DMS79 (cell line): Measurements from ENCODE around the gene FXYD1.
"Not testable (repeated sequence)": the region's sequence is repeated elsewhere in the genome, so short reads cannot be mapped to it uniquely, and the experiment has no call there.

Experiments
- DNase-seq: peaks from one replicate; lab custom pipeline; 2025; lab: John Stamatoyannopoulos, UW

Gene FXYD1

GRCh38 chr19:35143231-35143715 is 4.6 kb downstream of the FXYD1 start, which contains the start of gene FXYD7:
FXYD7 (plus strand) TSS chr19:35143255; CDS start chr19:35143334, 79 bp downstream.
- DNase-seq: no peak

- no peak for DNase-seq
Observed at GRCh38 chr19:35143818-35144217, 5.2 kb downstream of the FXYD1 start.

DNA sequence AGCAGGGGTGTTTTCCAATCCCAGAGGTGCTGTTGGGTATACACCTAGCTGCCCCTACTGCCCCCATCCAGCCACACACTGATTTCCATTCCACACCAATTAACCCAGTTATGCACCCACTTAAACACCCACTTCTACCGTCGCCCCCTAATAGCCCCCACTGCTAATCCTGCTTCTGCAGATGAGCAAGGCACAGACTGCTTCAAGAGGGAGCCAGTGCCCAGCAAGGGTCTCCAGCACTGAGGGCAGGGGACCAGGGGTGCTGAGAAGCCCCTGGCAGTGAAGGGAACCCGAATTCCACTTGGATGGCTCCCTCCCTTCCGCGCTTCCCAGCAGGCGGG is 5.6 kb downstream of the FXYD1 start:
- DNase-seq: no peak

- DNase-seq: peak; percentile 36
Observed at GRCh38 chr19:35144600-35145436, 6.2 kb downstream of the FXYD1 start.

DNA sequence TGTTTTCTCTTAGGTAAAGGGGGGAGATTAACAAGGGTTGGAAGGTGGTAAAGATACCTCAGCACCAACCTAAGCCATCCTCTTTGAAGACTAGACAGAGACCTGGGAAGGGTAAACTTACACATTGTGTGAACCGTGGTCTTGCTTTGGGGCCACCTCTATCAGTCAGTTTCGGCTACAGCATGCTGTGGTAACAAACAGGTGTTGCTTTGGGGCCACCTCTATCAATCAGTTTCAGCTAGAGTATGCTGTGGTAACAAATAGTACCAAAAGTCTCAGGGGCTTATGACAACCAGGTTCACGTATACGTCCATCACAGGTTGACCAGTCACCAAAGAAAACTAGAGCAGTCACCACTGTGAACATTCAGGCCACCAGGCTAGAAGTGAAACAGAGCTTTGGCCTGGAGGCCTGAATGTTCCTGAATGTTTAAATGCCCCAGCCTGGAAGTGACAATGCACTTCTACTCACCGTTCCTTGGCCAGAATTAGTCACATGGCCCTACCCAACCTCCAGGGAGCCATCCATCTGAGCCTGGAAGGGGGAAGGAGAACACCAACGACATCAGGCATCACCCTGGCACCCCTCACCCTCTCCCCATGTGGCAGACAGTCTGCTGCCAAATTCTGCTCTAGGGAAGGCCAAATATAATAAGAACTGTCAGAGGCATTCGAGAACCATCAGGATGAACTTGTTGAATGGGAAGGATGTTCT is 8.3 kb downstream of the FXYD1 start:
- no peak for DNase-seq

DNA sequence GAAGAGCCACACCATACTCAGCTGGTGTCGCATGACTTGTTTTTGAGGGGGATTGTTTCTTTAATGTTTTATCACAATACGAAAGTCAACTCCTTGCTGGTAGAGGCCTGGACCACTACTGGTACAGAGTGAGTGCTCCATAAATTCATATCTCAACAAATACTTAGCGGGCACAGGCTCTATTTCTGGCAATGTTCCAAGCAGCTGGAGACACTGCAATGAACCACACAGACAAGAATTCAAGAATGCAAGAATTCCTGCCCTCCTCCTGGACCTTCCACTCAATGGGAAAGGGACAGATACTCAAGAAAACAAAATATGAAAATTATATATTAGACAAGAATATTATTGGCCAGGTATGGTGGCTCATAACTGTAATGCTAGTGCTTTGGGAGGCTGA is 10.8 kb downstream of the FXYD1 start:
- no peak for DNase-seq

DNA sequence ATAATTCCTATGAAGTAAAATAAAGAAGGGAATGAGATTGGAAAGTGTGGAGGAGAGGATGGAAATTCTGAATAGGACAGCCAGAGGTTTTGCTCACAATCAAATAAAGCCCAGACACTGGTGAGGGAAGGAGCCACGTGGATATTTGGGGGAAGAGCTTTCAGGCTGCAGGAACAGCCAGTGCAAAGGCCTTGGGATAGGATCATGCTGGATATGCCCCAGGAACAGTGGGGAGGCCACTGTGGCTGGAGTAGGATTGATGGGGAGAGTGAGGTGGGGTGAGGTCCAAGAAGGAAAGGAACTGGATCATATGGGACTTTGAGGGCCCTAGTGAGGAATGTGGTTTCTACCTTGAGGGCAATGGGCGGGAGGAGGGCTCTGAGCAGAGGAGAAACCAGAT is 11.8 kb downstream of the FXYD1 start:
- DNase-seq: no peak

DNA sequence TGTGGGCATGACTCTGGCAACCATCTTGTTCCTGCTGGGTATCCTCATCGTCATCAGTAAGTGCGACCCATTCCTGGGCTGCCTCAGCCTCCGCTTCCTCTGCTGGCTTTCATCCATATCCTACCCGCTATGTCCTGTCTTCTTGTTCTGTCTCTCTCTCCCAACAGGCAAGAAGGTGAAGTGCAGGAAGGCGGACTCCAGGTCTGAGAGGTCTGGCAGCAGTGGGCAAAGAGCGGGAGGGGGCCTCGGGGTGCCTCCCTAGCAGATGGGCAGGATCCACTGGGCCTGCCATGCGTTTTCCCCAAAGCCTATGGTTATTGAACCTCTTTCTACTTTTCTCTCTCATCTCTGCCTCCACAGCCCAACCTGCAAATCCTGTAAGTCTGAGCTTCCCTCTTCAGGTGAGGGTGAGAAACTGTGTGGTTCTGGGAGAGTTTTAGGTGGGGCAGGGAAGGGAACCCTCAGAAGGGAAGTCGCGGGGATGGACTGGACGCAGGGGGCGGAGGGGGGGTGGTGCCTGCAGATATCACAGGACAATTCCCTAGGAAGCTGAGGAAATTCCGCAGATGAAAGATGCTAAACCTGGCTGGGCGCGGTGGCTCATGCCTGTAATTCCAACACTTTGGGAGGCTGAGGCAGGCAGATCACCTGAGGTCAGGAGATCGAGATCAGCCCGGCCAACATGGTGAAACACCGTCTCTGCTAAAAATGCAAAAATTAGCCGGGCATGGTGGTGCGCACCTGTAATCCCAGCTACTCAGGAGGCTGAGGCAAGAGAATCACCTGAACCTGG is 12.8 kb downstream of the FXYD1 start:
- DNase-seq: no peak

- DNase-seq: not testable (repeated sequence)
Observed at GRCh38 chr19:35153129-35153522, 14.5 kb downstream of the FXYD1 start.

DNA sequence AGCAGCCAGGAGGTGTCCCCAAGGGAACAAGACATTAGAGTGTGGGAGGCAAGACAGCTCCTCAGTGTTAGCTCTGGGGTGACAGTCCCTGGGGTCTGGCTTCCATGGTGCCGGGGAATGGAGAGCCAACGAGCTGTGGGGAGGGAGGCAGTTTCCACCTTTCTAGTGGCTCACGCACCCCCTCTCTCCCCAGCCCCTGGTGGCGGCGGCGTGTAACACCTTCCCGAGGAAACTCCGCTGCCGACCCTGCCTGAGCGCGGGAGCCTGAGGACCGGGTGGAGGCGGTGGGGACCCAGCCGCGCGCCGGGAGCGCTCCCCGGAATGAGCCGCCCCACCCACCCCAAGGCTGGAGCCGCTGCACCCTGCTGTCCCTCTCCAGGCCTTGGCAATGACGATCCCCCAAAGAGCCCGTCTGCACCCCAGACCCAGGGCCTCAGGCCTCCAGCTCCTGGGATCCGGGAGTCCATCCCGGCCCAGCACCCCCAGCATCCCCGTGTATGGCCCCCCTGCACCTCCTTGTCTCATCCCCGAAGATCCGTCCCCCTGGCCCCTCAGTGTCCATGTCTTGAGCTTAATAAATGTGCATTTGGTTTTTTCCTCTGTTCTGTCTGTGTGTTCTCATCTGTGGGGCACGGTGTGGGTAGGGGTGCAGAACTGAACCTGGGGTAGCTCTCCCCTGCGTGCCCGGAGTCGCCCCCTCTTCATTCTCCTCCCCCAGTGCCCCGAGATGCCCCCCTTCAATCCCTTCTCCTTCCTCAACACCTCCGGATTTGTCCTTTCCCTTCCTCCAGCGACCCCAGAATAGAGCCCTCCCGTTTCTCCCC is 15.3 kb downstream of the FXYD1 start:
- DNase-seq: peak; percentile 14

- no peak for DNase-seq
Observed at GRCh38 chr19:35154525-35155406, 16.1 kb downstream of the FXYD1 start, which contains the start of gene FXYD5. FXYD5 (plus strand) TSS chr19:35154735; CDS start chr19:35155551, 816 bp downstream.

DNA sequence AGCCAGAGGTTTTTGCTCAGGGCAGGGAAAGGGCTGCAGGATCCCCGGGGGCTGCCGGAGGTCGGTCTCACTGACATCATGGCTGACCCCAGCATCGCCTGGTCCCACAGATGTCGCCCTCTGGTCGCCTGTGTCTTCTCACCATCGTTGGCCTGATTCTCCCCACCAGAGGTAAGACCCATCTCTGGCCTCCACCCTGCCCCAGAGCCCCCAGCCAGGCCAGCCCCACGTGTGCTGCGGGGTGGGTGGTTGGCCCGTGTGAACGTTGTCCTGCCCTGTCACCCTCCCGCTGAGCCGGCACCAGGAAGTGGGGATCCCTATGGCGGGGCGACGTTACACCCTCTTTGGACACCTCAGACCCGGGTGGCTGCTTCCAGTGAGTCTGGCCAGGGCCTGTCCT is 16.8 kb downstream of the FXYD1 start:
- DNase-seq: no peak

GRCh38 chr19:35155981-35156672 is 17.5 kb downstream of the FXYD1 start:
- DNase-seq: no peak

DNA sequence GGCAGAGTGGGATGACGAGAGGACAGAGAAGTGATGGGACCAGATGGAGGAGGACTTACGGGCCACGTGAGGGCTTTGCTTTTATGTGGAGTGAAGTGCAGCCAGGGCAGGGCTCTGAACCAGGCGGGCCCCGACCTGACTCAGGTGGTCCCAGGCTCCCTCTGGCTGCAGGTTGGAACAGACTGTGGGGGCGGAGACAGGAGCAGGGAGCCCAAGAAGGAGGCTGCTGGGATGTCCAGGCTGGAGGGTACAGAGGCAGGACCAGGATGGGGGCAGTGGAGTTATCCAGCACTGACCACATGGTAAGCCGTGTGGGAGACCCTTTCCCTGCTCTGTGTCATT is 18.0 kb downstream of the FXYD1 start:
- no peak for DNase-seq

GRCh38 chr19:35157431-35157830 is 18.8 kb downstream of the FXYD1 start:
- no peak for DNase-seq

DNA sequence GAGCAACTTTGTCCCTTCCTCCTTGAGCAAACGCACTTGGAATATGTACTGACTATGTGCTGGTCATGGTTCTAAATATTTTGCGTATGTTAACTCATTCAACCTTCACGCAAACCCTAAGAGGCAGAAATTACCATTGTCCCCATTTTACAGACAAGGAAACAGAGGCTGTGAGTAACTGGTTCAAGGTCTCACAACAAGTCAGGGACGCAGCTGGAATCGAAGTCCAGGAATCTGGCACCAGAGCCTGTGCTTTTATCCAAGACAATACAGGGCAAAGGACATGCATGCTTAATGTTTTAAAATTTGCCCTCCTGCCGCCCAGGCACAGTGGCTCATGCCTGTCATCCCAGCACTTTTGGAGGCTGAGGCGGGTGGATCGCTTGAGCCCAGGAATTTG is 21.0 kb downstream of the FXYD1 start:
- DNase-seq: no peak

DNA sequence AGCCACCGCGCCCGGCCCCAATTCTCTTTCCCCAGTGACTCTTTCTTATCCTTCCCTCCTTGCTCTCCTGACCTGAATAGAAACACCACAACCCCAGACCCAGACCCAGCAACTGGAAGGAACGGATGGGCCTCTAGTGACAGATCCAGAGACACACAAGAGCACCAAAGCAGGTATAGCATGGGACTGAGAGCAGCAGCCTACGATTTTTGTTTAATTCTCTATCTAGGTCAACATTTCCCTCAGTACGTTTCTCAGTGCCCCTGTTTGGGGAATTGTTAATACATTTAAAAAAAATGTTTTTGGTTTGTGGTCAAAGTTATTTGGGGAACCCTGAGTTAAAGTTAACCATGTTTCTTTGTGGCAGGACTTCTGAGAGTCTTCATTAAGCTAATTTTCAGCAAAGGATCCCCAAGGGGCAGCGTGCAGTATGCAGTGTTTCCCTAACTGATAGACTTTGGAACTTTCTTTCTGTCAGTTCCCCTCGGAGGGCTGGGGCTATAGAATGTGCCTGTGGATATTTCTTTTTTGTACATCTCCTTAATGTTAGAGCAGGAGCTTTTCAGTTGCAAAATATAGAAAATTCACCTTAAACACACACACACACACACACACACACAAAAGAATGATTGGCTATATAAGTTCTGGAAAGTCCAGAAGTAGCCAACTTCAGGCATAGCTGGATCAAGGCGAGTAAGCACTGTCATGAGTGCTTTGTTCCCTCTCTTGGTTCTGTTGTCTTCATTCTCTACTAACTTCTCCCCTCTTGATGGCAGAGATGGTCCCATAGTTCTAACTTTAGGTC is 22.2 kb downstream of the FXYD1 start:
- no peak for DNase-seq

DNA sequence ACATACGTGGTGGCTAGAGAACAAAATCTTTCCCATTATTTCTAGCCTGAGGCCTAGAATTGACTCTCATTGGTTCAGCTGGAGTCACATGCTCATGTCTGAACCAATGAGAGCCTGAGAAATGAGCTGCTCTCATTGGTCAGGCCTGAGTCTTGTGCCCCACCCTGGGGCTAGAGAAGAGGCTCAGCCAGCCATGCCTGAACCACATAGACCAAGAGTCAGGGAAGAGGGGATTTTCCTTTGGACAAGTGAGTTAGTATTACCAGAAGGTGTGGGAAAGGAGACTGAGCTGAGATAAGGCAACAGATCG is 22.8 kb downstream of the FXYD1 start:
- DNase-seq: no peak
